ENCODE results near the gene C1orf167. TPM values are rescaled to one million over a fixed set of nuclear protein-coding genes. Genes with fewer than 3 reads are reported as not detected.

Gene C1orf167
- total and polyA plus RNA-seq, 2 of the 13 experiments (the other 11 are each of a cell fraction or from before 2014, with no cell fraction given), result not detected

DNA sequence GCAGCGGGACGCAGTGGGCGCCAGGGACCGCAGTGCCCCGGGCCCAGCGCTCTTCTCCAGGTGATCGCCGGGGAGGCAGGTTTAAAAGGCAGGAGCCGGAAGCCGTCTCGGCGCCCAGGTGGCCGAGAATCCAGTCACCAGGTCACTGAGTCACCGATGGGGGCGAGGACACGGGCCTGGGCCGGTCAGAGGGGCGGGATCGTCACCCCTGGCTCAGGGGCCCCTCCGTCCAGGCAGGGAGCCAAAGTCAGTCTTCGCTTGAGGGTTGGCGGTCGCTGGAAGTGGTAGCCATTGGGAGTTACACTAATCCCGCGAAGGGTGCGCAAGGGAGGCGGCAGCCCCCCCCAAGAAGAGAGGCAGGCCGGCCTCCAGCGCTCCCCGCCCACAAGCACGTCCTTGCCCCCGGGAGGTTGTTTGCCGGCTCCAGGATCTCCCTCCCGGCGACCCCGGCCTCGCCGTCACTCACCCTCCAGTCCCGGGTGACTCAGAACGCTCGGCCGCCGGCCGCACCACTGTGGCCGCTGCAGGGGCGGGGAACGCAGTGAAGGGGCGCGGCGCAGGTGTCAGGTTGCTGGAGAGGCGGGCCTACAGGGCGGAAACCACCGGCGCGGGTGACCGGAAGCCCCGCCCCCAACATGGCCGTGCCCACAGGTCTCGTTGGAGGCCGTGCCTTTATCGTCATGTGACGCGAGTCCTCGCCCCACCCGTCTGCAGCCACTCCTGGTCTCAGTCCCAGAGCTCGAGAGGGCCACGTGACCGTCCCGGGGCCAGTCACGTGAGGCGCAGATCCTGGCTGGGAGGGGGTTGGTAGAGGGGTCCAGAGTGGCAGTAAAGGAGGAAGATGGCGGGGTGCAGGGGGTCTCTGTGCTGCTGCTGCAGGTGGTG, 43.7 kb downstream of the C1orf167 start, which contains the start of the genes CLCN6 and MTHFR (continued):
- TF ChIP-seq ZXDC (CRISPR knock-in tag; IDR thresholded peaks at IDR 0.05) (no peak; the same call in 1 of the 2 replicates), SNAPC4 (CRISPR knock-in tag; IDR thresholded peaks at IDR 0.05) (no peak; the same call in 1 of the 2 replicates), SIX1 (CRISPR knock-in tag; IDR thresholded peaks at IDR 0.05; ENCODE audit: borderline replicate concordance) (peak; percentile 61; the same call in 1 of the 2 replicates), ZNF468 (CRISPR knock-in tag; IDR thresholded peaks at IDR 0.05) (no peak; the same call in 1 of the 2 replicates), CREM (IDR thresholded peaks at IDR 0.05) (peak; percentile 88), CREM (CRISPR knock-in tag; IDR thresholded peaks at IDR 0.05) (no peak), ZNF383 (CRISPR knock-in tag; IDR thresholded peaks at IDR 0.05; ENCODE audit: borderline replicate concordance) (no peak), ERF (CRISPR knock-in tag; IDR thresholded peaks at IDR 0.05) (peak; percentile 71), NR2F1 (CRISPR knock-in tag; IDR thresholded peaks at IDR 0.05) (peak; percentile 45 to 60), ZNF775 (CRISPR knock-in tag; IDR thresholded peaks at IDR 0.05; ENCODE audit: borderline replicate concordance) (no peak), XBP1 (CRISPR knock-in tag; IDR thresholded peaks at IDR 0.05) (peak; percentile 30; the same call in 1 of the 2 replicates), NR1H2 (CRISPR knock-in tag; IDR thresholded peaks at IDR 0.05; ENCODE audit: borderline replicate concordance, low read depth) (no peak)
- TF ChIP-seq, protein P1, sequence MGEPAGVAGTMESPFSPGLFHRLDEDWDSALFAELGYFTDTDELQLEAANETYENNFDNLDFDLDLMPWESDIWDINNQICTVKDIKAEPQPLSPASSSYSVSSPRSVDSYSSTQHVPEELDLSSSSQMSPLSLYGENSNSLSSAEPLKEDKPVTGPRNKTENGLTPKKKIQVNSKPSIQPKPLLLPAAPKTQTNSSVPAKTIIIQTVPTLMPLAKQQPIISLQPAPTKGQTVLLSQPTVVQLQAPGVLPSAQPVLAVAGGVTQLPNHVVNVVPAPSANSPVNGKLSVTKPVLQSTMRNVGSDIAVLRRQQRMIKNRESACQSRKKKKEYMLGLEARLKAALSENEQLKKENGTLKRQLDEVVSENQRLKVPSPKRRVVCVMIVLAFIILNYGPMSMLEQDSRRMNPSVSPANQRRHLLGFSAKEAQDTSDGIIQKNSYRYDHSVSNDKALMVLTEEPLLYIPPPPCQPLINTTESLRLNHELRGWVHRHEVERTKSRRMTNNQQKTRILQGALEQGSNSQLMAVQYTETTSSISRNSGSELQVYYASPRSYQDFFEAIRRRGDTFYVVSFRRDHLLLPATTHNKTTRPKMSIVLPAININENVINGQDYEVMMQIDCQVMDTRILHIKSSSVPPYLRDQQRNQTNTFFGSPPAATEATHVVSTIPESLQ (CRISPR knock-in tag; conservative IDR thresholded peaks at IDR 0.05), result peak; percentile 15; the same call in 1 of the 2 replicates
- TF ChIP-seq, protein P2, sequence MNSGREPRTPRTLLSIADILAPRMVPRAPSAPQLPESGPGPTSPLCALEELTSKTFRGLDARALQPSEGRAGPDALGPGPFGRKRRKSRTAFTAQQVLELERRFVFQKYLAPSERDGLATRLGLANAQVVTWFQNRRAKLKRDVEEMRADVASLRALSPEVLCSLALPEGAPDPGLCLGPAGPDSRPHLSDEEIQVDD (CRISPR knock-in tag; IDR thresholded peaks at IDR 0.05; ENCODE audit: borderline replicate concordance), result peak; percentile 24; the same call in 1 of the 2 replicates
- TF ChIP-seq, protein P3, sequence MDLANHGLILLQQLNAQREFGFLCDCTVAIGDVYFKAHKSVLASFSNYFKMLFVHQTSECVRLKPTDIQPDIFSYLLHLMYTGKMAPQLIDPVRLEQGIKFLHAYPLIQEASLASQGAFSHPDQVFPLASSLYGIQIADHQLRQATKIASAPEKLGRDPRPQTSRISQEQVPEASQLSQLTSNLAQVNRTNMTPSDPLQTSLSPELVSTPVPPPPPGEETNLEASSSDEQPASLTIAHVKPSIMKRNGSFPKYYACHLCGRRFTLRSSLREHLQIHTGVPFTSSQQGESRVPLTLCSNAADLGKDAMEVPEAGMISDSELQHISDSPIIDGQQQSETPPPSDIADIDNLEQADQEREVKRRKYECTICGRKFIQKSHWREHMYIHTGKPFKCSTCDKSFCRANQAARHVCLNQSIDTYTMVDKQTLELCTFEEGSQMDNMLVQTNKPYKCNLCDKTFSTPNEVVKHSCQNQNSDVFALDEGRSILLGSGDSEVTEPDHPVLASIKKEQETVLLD (CRISPR knock-in tag; IDR thresholded peaks at IDR 0.05; ENCODE audit: low read depth), result peak; percentile 91

Measured in HepG2 (cell line).